Measurements from ENCODE around the gene MSX2.

Gene MSX2

GRCh38 chr5:174720612-174721529 lies 3.5 kb upstream of the MSX2 start:
- H3K4me3 ChIP-seq (ENCODE audit: low read length): no peak overlapping the region
- no peaks in the 10 kb centered on the region for H3K36me3 ChIP-seq (ENCODE audit: control insufficient read depth, insufficient read depth, low read length)
- no peak overlapping the region for H3K9ac ChIP-seq (ENCODE audit: low read length)
- no peaks in the 10 kb centered on the region for H3K9me3 ChIP-seq (ENCODE audit: control insufficient read depth, low read length)
- peaks cover 75% of the 10 kb centered on the region for H3K27me3 ChIP-seq (ENCODE audit: control insufficient read depth, insufficient read depth, low read length)
- peaks cover 18% of the 10 kb centered on the region for H3K4me1 ChIP-seq (ENCODE audit: control insufficient read depth, insufficient read depth, low read length)

DNA sequence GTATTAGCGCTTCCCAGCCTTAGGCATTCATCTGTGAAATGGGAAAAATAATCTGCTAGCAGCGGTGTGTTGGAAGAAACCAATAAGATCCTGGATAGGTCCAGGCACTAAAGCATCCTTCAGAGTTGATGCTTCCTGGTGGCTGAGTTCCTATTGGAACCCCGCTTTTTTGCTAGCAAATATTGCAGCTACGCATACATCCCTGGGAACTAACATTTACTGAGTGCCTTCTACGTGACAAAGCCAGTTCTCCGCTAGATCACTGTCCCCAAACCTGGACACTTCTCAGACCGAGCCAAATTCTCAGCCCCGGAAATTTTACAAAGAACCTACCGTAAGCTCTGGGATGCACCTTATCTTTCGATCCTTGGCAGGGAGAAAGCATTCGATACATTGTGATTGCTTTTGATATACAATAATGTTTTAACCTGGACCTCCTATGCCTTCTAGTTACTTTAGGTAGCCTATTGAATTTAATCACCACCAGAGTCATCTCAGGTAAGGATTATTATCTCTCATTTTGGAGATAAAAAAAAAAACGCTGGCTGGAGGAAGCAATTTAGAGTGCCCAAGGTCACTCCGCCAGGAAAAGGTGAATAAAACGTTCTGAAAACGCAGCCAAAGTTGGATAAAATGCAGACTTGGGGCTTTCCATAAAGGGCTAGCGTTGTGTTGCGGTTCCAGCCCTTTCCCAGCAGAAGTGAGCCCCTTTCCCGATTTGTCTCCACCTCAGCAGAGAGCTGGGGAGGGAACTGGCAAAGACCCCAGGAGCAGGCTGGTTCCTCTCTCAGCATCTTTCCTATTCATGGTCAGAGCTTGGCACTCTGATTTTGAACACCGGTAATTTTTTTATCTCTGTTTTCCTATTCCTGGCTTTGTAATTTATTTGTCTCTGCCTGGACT lies 2.6 kb upstream of the MSX2 start:
- Histone ChIP-seq H3K4me3 (ENCODE audit: low read length) (no peak overlapping the region), H3K9me3 (ENCODE audit: control insufficient read depth, low read length) (no peaks in the 10 kb centered on the region), H3K27me3 (ENCODE audit: control insufficient read depth, insufficient read depth, low read length) (peaks cover 78% of the 10 kb centered on the region), H3K36me3 (ENCODE audit: control insufficient read depth, insufficient read depth, low read length) (no peaks in the 10 kb centered on the region), H3K9ac (ENCODE audit: low read length) (no peak overlapping the region), H3K4me1 (ENCODE audit: control insufficient read depth, insufficient read depth, low read length) (peaks cover 21% of the 10 kb centered on the region)

DNA sequence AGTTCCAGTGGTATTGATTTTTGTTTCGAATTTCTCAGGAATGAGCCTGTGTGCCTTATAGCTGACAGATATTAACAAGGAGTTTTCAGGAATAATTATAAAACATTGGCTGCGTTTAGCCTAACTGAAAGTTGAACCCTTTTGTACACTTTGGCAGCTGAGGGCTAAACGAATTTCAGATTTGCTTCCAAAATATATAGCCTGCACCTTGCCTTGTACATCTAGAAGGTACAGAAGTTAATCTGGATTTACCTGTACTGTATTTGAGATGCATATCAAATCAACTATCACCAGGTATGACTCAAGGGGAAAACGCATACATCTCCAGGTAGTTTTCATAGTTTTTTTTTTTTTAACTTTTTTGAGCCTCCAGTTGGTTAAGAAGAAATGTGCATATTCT lies 1.9 kb upstream of the MSX2 start:
- peaks cover 77% of the 10 kb centered on the region for H3K27me3 ChIP-seq (ENCODE audit: control insufficient read depth, insufficient read depth, low read length)
- peaks cover 27% of the 10 kb centered on the region for H3K4me1 ChIP-seq (ENCODE audit: control insufficient read depth, insufficient read depth, low read length)
- H3K9me3 ChIP-seq (ENCODE audit: control insufficient read depth, low read length): no peaks in the 10 kb centered on the region
- H3K9ac ChIP-seq (ENCODE audit: low read length): no peak overlapping the region
- no peak overlapping the region for H3K4me3 ChIP-seq (ENCODE audit: low read length)
- no peaks in the 10 kb centered on the region for H3K36me3 ChIP-seq (ENCODE audit: control insufficient read depth, insufficient read depth, low read length)

DNA sequence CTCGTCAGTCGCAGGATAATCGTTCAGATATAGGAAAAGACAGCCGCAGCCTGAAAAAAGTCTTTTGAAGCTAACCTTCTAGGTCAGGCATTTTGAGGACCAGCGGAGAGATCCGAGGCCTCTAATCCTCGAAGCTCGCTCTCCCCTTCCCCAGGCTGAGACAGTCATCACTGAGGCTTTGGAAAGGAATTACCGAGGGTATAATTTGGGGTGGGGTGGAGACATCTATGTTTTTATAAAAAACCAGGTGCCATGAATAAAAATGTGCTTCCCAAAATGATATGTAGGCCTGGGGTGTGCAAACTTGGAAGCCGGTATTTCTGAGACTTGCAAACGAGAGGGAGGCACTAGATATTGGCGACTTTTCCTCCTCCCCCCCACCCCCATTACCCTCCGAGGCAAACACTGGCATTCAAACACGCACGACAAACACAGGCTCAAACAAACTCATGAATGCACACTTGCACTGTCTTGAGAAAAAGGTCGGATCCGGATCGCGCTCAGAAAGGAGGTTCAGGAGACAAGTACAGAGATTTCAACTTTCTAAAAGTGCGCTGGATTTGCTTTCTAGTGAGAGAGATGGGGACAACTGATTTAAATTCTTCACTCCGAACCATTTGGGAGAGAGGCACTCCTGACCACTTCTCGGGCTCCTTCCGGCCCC lies 935 bp upstream of the MSX2 start:
- no peaks in the 10 kb centered on the region for H3K36me3 ChIP-seq (ENCODE audit: control insufficient read depth, insufficient read depth, low read length)
- no peaks in the 10 kb centered on the region for H3K9me3 ChIP-seq (ENCODE audit: control insufficient read depth, low read length)
- H3K9ac ChIP-seq (ENCODE audit: low read length): peak overlapping the region; percentile 42
- peak overlapping the region; percentile 32 for H3K4me3 ChIP-seq (ENCODE audit: low read length)
- peaks cover 67% of the 10 kb centered on the region for H3K27me3 ChIP-seq (ENCODE audit: control insufficient read depth, insufficient read depth, low read length)
- H3K4me1 ChIP-seq (ENCODE audit: control insufficient read depth, insufficient read depth, low read length): peaks cover 27% of the 10 kb centered on the region

DNA sequence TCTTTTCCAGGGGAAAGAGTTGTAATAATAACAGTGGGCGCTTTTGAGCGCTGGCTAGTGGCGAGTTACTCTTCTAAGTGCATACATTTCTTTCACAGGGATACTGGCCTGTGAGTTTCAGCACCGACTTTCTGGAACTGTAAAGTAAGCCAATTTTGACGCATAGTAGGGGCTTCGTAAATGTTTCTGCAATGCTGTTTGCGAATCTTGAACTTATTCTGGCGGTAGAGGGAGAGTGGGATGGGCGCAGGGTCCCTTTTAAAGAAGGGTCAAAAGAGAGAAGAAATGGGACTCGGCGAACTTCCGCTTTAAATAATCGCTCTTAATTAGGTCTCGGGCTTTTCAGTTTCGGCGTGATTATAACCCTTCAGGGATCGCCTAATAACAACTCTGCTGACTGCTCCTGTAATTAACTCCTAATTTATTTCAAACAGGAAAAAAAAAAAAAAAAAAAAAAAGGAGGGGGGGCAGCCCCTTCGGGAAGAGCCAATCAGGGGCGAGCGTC lies 351 bp upstream of the MSX2 start:
- Histone ChIP-seq H3K4me3 (ENCODE audit: low read length) (peak overlapping the region; percentile 32), H3K9me3 (ENCODE audit: control insufficient read depth, low read length) (no peaks in the 10 kb centered on the region), H3K4me1 (ENCODE audit: control insufficient read depth, insufficient read depth, low read length) (peaks cover 27% of the 10 kb centered on the region), H3K27me3 (ENCODE audit: control insufficient read depth, insufficient read depth, low read length) (peaks cover 62% of the 10 kb centered on the region), H3K36me3 (ENCODE audit: control insufficient read depth, insufficient read depth, low read length) (no peaks in the 10 kb centered on the region), H3K9ac (ENCODE audit: low read length) (peak overlapping the region; percentile 42)

- Histone ChIP-seq H3K4me1 (ENCODE audit: control insufficient read depth, insufficient read depth, low read length) (peaks cover 27% of the 10 kb centered on the region), H3K36me3 (ENCODE audit: control insufficient read depth, insufficient read depth, low read length) (no peaks in the 10 kb centered on the region), H3K4me3 (ENCODE audit: low read length) (peak overlapping the region; percentile 51), H3K27me3 (ENCODE audit: control insufficient read depth, insufficient read depth, low read length) (peaks cover 48% of the 10 kb centered on the region), H3K9ac (ENCODE audit: low read length) (peak overlapping the region; percentile 55), H3K9me3 (ENCODE audit: control insufficient read depth, low read length) (no peaks in the 10 kb centered on the region)
These were observed 1.0 kb downstream of the MSX2 start for GRCh38 chr5:174725261-174725990.

GRCh38 chr5:174725991-174726601 lies 1.7 kb downstream of the MSX2 start:
- peak overlapping the region; percentile 51 for H3K4me3 ChIP-seq (ENCODE audit: low read length)
- H3K36me3 ChIP-seq (ENCODE audit: control insufficient read depth, insufficient read depth, low read length): no peaks in the 10 kb centered on the region
- peak overlapping the region; percentile 55 for H3K9ac ChIP-seq (ENCODE audit: low read length)
- H3K27me3 ChIP-seq (ENCODE audit: control insufficient read depth, insufficient read depth, low read length): peaks cover 42% of the 10 kb centered on the region
- H3K4me1 ChIP-seq (ENCODE audit: control insufficient read depth, insufficient read depth, low read length): peaks cover 23% of the 10 kb centered on the region
- no peaks in the 10 kb centered on the region for H3K9me3 ChIP-seq (ENCODE audit: control insufficient read depth, low read length)

DNA sequence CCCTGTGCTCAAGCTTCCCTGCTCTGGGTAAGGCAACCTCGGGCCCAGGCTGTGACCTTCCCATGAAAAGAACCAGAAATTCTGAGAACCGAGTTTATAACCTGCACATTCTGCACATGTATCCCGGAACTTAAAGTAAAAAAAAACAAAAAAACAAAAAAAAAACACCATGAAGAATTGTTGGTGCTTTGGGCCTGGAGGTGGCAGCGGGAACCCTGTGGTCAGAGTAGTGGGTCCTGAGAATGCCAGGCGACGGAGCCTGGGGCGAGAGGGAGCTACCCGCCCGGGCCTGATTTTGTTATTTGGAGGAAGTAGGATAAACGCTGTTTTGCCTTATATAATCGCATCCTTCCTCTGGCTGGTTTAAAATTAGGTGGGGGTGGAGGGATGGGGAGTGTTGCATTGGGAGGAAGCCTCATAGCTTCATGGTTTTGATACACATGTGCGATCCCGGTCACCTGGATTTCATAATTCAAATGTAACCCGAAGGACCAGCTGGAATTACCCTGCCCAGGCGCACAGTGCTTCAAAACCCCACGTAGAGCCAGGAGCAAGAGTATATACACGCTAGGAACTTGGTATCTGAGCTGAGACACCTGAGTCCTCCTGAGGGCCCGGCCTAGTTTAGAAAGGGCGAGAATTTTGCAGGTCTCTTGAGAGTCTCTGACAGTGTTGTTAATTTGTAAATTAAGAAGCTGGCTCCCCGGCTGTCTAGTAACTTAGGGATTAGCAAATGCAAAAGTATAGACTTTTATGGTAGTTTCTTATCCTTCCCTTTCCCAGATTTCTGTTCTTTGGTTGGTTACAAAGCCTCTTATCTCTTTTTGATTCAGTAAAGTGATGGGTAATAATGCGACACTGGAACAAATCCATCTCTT lies 2.8 kb downstream of the MSX2 start:
- H3K4me3 ChIP-seq (ENCODE audit: low read length): no peak overlapping the region
- H3K9me3 ChIP-seq (ENCODE audit: control insufficient read depth, low read length): no peaks in the 10 kb centered on the region
- no peaks in the 10 kb centered on the region for H3K36me3 ChIP-seq (ENCODE audit: control insufficient read depth, insufficient read depth, low read length)
- H3K9ac ChIP-seq (ENCODE audit: low read length): no peak overlapping the region
- peaks cover 18% of the 10 kb centered on the region for H3K4me1 ChIP-seq (ENCODE audit: control insufficient read depth, insufficient read depth, low read length)
- peaks cover 42% of the 10 kb centered on the region for H3K27me3 ChIP-seq (ENCODE audit: control insufficient read depth, insufficient read depth, low read length)

GRCh38 chr5:174727794-174728680 lies 3.7 kb downstream of the MSX2 start:
- no peak overlapping the region for H3K9ac ChIP-seq (ENCODE audit: low read length)
- H3K27me3 ChIP-seq (ENCODE audit: control insufficient read depth, insufficient read depth, low read length): peaks cover 41% of the 10 kb centered on the region
- H3K9me3 ChIP-seq (ENCODE audit: control insufficient read depth, low read length): no peaks in the 10 kb centered on the region
- peaks cover 18% of the 10 kb centered on the region for H3K4me1 ChIP-seq (ENCODE audit: control insufficient read depth, insufficient read depth, low read length)
- no peaks in the 10 kb centered on the region for H3K36me3 ChIP-seq (ENCODE audit: control insufficient read depth, insufficient read depth, low read length)
- H3K4me3 ChIP-seq (ENCODE audit: low read length): no peak overlapping the region

All from mucosa of stomach (tissue), 1 donor.